Vagina (tissue), 2 donors: ENCODE results near the gene PACS1. TPM values are rescaled to one million over a fixed set of nuclear protein-coding genes. Genes with fewer than 3 reads are reported as not detected.
"Not testable (repeated sequence)": the region's sequence is repeated elsewhere in the genome, so short reads cannot be mapped to it uniquely, and the experiment has no call there.

ENCODE experiments used
- DNase-seq, 2 donors: peaks; one replicate each; pipeline ENCODE4 v3.0.0-alpha.2; 2017; ENCODE audit errors: extremely low spot score in 2 of 2
- H3K27ac ChIP-seq: fragments of 200-600 bp; sonication (generic); one replicate; pipeline ENCODE4 v1.5.1; 2019
- H3K27me3 ChIP-seq: fragments of 200-600 bp; sonication (generic); one replicate; pipeline ENCODE4 v1.5.1; 2019
- H3K36me3 ChIP-seq, 2 donors: fragments of 200-600 bp; sonication (generic); one replicate each; pipeline ENCODE4 v1.5.1; 2017 to 2019
- H3K4me1 ChIP-seq: fragments of 200-600 bp; sonication (generic); one replicate; pipeline ENCODE4 v1.5.1; 2019
- H3K4me3 ChIP-seq, 2 donors: fragments of 200-600 bp; sonication (generic); 1 replicate in 1 of 2; 2 replicates in 1 of 2; pipeline ENCODE4 v1.5.1; 2016 to 2019
- H3K9me3 ChIP-seq: fragments of 200-600 bp; sonication (generic); one replicate; pipeline ENCODE4 v1.5.1; 2019
- POLR2A ChIP-seq, 2 donors: fragments of 450-650 bp; IDR thresholded peaks; one replicate each; pipeline ENCODE4 v1.6.1; 2017; ENCODE audit warnings: antibody characterized with exemption in 2 of 2, mild to moderate bottlenecking in 2 of 2, moderate library complexity in 2 of 2
- POLR2AphosphoS5 ChIP-seq, 2 donors: sonication (generic); formaldehyde crosslinking; IDR thresholded peaks; one replicate each; pipeline ENCODE4 v1.9.0; 2017; ENCODE audit warnings: antibody characterized with exemption in 2 of 2, mild to moderate bottlenecking in 2 of 2, low read depth in 1 of 2; ENCODE audit not compliant: insufficient read depth in 1 of 2
- intact Hi-C: fragments of 100-400 bp; cut with DNase I; formaldehyde crosslinking; loops from one replicate; pipeline ENCODE4 v1.15.1; 2023
- total RNA-seq: library from RNA; depleted of rRNA; stranded (reverse); fragments of >200 nt; gene quantifications from one replicate; pipeline ENCODE4 v1.2.3, GENCODE V29; 2016
- TF ChIP-seq, protein P1 (sequence below), 3 experiments: fragments of 450-650 bp in 2 of 3; fragments of 200-600 bp in 1 of 3; sonication (generic) in 1 of 3; IDR thresholded peaks; one replicate each; pipeline ENCODE4 v1.5.1; 2017 to 2019; ENCODE audit warnings: antibody characterized with exemption in 3 of 3, mild to moderate bottlenecking in 2 of 3, moderate library complexity in 2 of 3

Gene PACS1
- total RNA-seq, 1 donor from 2014 or later: 66.0 TPM

GRCh38 chr11:66084821-66085475, 14.9 kb downstream of the PACS1 start:
- no peaks in the 10 kb centered on the region for H3K36me3 ChIP-seq
- no peak overlapping the region for H3K4me3 ChIP-seq
- H3K27me3 ChIP-seq: no peaks in the 10 kb centered on the region
- TF ChIP-seq POLR2A (IDR thresholded peaks at IDR 0.05): no peak
- TF ChIP-seq, protein P1, sequence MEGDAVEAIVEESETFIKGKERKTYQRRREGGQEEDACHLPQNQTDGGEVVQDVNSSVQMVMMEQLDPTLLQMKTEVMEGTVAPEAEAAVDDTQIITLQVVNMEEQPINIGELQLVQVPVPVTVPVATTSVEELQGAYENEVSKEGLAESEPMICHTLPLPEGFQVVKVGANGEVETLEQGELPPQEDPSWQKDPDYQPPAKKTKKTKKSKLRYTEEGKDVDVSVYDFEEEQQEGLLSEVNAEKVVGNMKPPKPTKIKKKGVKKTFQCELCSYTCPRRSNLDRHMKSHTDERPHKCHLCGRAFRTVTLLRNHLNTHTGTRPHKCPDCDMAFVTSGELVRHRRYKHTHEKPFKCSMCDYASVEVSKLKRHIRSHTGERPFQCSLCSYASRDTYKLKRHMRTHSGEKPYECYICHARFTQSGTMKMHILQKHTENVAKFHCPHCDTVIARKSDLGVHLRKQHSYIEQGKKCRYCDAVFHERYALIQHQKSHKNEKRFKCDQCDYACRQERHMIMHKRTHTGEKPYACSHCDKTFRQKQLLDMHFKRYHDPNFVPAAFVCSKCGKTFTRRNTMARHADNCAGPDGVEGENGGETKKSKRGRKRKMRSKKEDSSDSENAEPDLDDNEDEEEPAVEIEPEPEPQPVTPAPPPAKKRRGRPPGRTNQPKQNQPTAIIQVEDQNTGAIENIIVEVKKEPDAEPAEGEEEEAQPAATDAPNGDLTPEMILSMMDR (IDR thresholded peaks at IDR 0.05): no peak
- no peak for TF ChIP-seq POLR2AphosphoS5 (IDR thresholded peaks at IDR 0.05; ENCODE audit: insufficient read depth in 1 of 2, low read depth in 1 of 2)
- DNase-seq: no peak
- intact Hi-C loops: no loop called here
- no peaks in the 10 kb centered on the region for H3K9me3 ChIP-seq
- H3K27ac ChIP-seq: no peak overlapping the region
- H3K4me1 ChIP-seq: peaks cover 54% of the 10 kb centered on the region

DNA sequence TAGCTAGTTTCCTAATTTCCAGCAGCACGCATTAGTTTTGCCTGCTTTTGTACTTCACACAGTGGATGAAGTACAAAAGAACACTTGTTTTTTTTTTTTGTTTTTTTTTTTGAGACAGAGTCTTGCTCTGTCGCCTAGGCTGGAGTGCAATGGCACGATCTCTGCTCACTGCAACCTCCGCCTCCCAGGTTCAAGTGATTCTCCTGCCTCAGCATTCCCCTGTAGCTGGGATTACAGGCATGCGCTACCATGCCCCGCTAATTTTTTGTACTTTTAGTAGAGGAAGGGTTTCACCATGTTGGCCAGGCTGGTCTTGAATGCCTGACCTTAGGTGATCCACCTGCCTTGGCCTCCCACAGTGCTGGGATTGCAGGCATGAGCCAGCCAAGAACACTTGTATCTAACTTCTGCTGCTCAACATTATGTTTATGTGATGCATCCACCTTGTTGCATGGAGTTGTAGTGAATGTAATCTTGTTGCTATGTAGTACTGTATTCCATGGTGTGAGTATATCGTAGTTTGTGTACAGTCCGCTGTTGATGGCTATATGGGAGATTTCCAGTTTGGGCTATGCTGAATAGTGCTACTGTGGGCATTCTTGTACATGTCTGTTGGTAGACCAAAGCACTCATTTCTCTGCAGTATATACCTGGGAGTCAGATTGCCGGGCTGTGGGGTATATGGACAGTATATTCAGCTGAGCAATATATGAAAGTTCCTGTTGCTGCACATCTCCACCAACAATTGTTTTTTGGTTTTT, 17.3 kb downstream of the PACS1 start:
- H3K27me3 ChIP-seq: no peaks in the 10 kb centered on the region
- no peak overlapping the region for H3K27ac ChIP-seq
- intact Hi-C loops: no loop called here
- no peak for TF ChIP-seq POLR2AphosphoS5 (IDR thresholded peaks at IDR 0.05; ENCODE audit: insufficient read depth in 1 of 2, low read depth in 1 of 2)
- TF ChIP-seq, protein P1 (IDR thresholded peaks at IDR 0.05): no peak
- TF ChIP-seq POLR2A (IDR thresholded peaks at IDR 0.05): no peak
- DNase-seq: no peak
- H3K4me3 ChIP-seq: no peak overlapping the region
- H3K4me1 ChIP-seq: peaks cover 37% of the 10 kb centered on the region
- no peaks in the 10 kb centered on the region for H3K36me3 ChIP-seq
- H3K9me3 ChIP-seq: no peaks in the 10 kb centered on the region

- Histone ChIP-seq H3K27ac (no peak overlapping the region), H3K9me3 (no peaks in the 10 kb centered on the region), H3K4me1 (peaks cover 19% of the 10 kb centered on the region), H3K27me3 (no peaks in the 10 kb centered on the region), H3K4me3 (no peak overlapping the region), H3K36me3 (no peaks in the 10 kb centered on the region)
- DNase-seq: no peak
- intact Hi-C loops: no loop called here
- TF ChIP-seq, protein P1 (IDR thresholded peaks at IDR 0.05): no peak
- TF ChIP-seq POLR2AphosphoS5 (IDR thresholded peaks at IDR 0.05; ENCODE audit: insufficient read depth in 1 of 2, low read depth in 1 of 2): no peak
Observed at GRCh38 chr11:66089067-66089466, 19.0 kb downstream of the PACS1 start.

GRCh38 chr11:66090288-66090687, 20.2 kb downstream of the PACS1 start:
- H3K27me3 ChIP-seq: no peaks in the 10 kb centered on the region
- intact Hi-C loops: no loop called here
- H3K36me3 ChIP-seq: no peaks in the 10 kb centered on the region
- H3K9me3 ChIP-seq: no peaks in the 10 kb centered on the region
- H3K4me1 ChIP-seq: peaks cover 7% of the 10 kb centered on the region
- DNase-seq: no peak
- no peak overlapping the region for H3K4me3 ChIP-seq
- TF ChIP-seq POLR2A (IDR thresholded peaks at IDR 0.05) (no peak), POLR2AphosphoS5 (IDR thresholded peaks at IDR 0.05; ENCODE audit: insufficient read depth in 1 of 2, low read depth in 1 of 2) (no peak)
- TF ChIP-seq, protein P1 (IDR thresholded peaks at IDR 0.05): no peak
- no peak overlapping the region for H3K27ac ChIP-seq

DNA sequence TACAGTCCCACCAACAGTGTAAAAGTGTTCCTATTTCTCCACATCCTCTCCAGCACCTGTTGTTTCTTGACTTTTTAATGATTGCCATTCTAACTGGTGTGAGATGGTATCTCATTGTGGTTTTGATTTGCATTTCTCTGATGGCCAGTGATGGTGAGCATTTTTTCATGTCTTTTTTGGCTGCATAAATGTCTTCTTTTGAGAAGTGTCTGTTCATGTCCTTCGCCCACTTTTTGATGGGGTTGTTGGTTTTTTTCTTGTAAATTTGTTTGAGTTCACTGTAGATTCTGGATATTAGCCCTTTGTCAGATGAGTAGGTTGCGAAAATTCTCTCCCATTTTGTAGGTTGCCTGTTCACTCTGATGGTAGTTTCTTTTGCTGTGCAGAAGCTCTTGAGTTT, 22.1 kb downstream of the PACS1 start:
- H3K9me3 ChIP-seq, intact Hi-C loops, H3K27me3 ChIP-seq: not testable (repeated sequence)

GRCh38 chr11:66099746-66100145, 29.7 kb downstream of the PACS1 start:
- H3K4me3 ChIP-seq, intact Hi-C loops, H3K27me3 ChIP-seq, H3K9me3 ChIP-seq, H3K36me3 ChIP-seq, H3K27ac ChIP-seq, DNase-seq: not testable (repeated sequence)
- peaks cover 15% of the 10 kb centered on the region for H3K4me1 ChIP-seq

More for the DNA sequence above, 22.1 kb downstream of the PACS1 start:
- not testable (repeated sequence) for H3K36me3 ChIP-seq, H3K4me1 ChIP-seq, DNase-seq, H3K4me3 ChIP-seq, H3K27ac ChIP-seq
